Muscle of back (tissue), 11 donors: ENCODE data around the gene SMAP2. TPM values are rescaled to one million over a fixed set of nuclear protein-coding genes. Genes with fewer than 3 reads are reported as not detected.

ENCODE experiments used
- DNase-seq, 3 donors: peaks; one replicate each; pipeline versions ENCODE4 v3.0.0 to v3.0.0-alpha.2; 2013
- polyA plus RNA-seq, 10 donors: library from polyadenylated mRNA; unstranded; fragments of 120-200 nt; gene quantifications; one replicate each; pipeline ENCODE4 v1.2.1, GENCODE V29; 2013; ENCODE audit not compliant: insufficient read length in 10 of 10

SMAP2 gene
- polyA plus RNA-seq, 10 donors = 13.6 to 22.5 (median 18.6) TPM

DNA sequence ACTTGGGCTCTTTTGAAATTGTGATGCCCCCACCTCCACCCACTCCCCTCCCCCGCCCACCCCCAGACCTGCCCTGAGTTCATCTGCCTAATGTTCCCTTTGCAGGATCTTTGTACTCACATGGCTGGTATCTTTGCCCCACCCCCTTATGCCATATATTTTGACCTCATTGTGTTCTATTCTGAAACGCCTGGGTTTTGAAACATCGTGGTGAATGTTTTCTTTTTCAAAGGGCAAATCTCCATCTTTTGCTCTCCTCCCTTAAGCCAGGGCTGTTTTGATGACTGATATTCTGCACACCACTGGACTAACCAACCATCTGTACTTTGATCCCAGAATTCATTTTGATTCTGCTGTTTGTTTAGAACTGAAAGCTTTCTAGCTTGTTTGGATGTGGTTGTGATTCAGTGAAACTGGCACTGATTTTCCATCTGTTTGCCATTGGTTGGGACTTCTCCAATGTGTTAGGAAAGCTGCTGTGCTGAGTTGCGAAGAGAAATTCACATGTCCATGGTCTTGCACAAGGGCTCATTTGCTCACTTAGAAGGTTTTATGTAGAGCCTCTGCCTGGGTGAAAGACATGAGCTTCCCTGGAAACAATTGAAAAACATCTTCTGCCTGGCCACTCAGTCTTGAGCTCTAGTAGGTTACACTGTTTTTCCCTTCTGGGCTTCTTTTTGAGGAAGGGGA, 16.5 kb downstream of the SMAP2 start:
- DNase-seq = no peak

DNA sequence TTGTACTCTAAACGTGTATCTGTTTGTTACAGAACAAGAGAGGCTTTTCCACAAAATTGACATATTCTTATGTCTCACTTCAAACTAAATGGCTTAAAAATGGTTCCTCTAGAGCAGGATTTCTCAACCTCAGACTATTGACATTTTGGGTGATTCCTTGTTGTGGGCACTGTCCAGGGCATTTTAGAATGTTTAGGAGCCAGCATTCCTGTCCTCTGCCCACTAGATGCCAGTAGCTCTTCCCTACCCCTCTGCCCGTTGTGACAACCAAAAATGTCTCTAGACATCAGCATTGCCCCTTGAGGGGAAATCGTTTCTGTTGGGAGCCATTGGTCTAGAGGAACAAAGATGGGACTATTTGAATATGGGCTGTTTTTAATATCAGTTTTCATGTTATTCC, 17.3 kb downstream of the SMAP2 start:
- no peak for DNase-seq

- no peak for DNase-seq
Observed at GRCh38 chr1:40391688-40392145, 18.2 kb downstream of the SMAP2 start.

GRCh38 chr1:40392221-40392620, 18.7 kb downstream of the SMAP2 start:
- DNase-seq = no peak

GRCh38 chr1:40393173-40393572, 19.6 kb downstream of the SMAP2 start:
- DNase-seq = no peak

DNA sequence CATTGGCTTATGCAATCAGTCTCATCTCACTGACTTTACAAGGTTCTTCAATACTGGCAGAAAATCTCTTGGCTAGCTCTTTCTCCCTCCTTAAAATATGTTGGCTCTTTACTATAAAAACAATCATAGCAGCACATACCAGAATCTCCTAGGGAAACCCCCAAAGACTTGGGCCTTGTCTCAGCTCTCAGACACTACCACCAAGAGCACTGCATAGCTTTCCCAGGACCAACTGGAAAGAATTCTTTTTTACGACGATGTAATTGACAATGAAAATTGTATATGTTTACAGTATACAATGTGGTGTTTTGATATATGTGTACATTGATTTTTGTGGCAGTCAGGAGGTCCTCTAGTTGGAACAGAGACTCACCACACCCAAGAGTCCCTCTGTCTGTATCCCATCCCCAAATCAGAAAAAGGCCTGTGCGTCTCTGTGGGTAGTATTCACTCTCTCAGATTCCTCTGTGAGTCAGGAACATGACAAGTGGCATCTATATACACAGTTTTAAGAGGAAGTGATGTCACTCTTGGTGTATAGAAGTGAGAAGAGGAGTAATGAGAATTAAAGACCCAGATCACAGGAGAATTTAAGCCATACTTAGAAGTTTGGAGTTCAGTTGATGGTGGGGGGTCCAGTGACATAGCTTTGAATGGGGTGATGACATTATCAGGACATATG, 21.1 kb downstream of the SMAP2 start:
- no peak for DNase-seq

- no peak for DNase-seq
Observed at GRCh38 chr1:40395190-40396175, 22.0 kb downstream of the SMAP2 start.

GRCh38 chr1:40396420-40396819, 22.9 kb downstream of the SMAP2 start:
- DNase-seq = no peak

- DNase-seq = no peak
Observed at GRCh38 chr1:40397258-40397657, 23.7 kb downstream of the SMAP2 start.

- no peak for DNase-seq
Observed at GRCh38 chr1:40399984-40400704, 26.6 kb downstream of the SMAP2 start.

DNA sequence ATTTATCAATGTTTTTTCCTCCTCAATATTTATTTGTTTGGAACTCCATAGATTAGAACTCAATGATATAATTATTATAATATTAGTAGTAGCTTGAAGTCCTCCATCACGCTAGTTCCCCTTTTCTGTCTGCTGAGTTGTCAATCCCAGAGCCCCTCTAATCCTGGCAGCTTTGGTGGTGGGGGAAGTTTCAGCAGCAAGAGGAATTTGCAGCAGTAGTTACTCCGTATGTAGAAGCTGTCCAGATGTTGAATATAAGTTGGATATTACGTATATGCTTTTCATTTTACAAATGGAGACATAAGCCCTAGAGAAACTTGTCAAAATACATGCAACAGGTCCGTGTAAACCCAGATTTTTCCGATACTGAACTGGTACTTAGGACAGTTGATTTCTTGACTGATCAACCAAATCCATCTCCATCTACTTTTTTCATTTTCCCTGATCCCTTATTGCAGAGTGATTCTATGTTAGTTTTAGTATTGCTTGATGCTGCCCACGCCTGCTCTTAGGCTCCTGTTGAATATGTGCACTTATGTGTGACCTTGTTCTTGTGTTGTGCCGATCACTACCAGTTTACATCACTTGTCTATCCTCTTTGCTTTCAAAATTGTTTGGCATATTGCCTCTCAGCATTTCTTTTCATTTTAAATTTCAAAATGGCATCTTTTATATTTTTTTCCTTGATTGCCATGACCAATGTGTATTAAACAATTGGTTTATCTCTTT, 28.1 kb downstream of the SMAP2 start:
- peak in 1 of 3 donors; percentile 20 for DNase-seq

- DNase-seq = peak in 2 of 3 donors; percentile 57 to 80
Observed at GRCh38 chr1:40404670-40405462, 31.3 kb downstream of the SMAP2 start.

DNA sequence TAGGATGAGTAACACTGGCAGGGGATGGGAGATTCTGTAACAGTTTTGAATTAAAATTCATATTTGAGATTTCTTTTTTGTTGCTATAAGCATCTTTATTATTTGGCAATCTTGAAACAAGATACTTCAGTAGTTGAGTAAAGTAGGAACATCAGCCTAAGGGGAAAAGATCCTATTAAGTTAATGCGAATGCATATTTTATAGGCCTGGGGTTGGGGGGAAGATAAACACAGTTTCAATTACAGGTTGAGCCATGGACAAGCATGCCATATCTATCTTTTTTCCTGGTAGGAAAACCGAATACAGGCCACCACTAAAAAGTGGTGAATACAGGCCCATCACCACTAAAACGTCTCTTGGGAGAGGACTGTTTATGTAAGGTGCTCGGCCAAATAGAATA, 32.3 kb downstream of the SMAP2 start:
- no peak for DNase-seq

DNA sequence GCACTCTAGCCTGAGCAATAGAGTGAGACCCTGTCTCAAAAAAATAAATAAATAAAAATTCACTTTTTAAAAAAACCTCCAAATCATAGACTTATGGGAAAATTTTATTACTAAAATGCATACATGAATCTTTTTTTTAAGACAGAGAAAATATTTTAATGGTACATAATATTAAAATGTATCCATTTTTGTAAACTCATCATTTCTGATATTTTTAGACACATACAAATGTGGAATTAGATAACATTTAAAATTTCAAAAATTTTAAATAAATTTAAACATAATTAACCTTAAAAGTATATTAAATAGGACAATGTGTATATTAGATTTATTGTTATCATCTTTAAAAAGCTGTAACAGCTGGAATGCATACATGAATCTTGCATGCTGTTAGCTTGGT, 33.9 kb downstream of the SMAP2 start:
- no peak for DNase-seq

GRCh38 chr1:40409467-40409866, 35.9 kb downstream of the SMAP2 start:
- DNase-seq = no peak

DNA sequence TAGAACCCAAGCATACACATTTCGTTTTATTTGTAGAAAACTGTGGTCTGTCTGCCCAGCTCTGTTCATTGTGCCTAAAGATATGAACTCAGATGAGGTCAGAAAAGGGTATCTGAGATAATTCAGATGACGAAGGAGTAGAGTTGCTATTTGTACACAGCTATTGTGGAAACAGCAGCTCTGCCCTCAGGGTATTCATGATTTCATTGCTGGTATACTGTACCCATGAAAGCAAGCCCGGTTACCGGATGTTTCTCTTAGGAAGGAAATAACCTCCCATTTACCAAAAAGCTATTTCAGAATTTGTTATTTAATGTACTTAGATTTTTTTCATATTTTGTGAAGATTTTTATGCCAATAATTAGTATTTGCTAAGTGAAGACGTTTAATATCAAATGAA, 37.8 kb downstream of the SMAP2 start:
- DNase-seq = no peak

DNA sequence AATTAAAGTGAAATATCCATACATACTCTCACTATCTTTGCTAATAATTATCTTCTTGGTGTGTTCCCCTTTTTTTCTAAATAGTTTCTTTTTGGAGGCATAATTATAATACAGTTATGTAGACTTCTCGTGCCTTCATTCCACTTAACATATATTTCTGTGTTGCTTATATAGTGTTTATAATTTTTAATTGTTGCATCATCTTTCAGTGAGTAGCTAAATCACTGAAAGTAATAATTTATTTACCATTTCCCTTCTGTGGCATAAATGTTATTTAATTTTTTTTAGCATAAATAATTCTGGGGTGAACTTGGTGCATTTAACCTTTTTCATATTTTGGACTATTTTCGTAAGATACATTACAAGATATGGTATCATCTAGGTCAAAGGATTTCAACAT, 38.3 kb downstream of the SMAP2 start:
- DNase-seq = no peak

DNA sequence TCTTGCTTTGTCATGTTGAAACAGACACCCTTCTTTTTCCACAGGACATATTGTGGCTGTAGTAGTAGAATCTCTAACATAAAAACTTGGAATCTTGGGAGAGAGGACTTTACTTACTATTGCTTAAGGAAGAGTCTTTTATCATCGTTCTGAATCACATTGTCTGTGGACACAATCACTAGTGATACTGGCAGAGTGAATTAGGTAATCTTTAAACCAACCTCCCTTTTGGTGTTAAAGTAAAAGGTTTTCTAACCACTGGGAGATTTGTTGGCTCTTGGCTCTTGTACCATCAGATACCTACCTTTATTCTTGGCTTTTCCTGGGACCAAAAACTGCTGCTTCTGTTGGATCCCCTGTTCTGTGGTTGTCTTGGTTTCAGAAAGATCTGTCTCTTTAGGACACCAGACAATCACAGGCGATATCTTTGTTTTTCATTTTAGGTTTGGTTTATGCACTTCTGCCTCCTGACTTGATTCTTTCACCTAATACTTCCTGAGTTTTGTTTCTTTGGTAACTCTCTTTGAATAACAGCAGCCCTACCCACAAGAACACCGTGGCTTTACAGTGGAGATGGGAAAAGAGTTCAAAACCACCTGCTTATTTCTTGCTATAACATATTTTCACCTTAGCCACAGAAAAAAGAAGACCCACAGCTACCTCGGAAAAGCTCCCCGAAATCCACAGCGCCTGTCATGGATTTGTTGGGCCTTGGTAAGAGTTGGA, 40.2 kb downstream of the SMAP2 start:
- no peak for DNase-seq

DNA sequence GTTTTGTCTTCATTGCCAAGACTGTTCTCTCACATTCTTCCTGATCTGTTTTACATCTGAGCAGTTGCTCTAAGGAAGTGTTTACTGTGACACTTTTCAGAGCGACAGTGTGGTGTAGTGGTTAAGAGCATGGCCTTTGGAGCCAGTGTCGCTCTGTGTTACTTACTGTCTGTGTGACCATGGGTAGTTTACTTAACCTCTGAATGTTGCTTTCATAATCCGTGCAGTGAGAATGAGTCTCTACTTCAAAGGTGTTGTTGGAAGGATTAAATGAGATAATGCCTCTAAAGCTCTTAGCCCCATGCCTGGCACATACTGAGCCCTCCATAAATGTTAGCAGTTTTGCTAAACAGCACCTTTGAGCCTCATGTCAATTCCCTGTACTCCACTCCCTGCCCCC, 40.8 kb downstream of the SMAP2 start:
- DNase-seq = no peak
